ENCODE results near the gene OR13J1.

OR13J1 gene

GRCh38 chr9:35859310-35859989 lies 10.8 kb downstream of the OR13J1 start:
- no peak for DNase-seq (ENCODE audit: low read depth)

- DNase-seq (ENCODE audit: low read depth): no peak
Measured at GRCh38 chr9:35858458-35858857, 11.7 kb downstream of the OR13J1 start.

GRCh38 chr9:35856882-35857281 lies 13.3 kb downstream of the OR13J1 start:
- DNase-seq (ENCODE audit: low read depth): no peak

DNA sequence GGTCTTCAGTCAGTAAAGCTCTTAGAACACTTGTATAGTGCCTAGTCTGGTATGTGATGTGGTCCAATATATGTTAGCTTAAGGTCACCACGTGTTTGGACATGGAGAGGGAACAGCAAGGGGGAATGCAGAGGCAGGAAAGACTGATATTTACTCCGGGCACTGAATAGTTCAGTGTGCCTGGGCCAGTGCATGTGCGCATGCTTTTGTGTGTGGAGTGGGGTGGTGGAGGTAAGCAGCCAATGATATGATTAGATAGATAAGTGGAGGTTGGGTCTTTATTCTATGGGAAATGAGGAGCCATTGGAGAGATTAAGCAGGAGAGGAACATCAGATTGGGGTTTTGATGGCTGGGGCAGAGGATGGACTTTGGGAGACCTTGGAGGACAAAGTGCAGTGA lies 14.0 kb downstream of the OR13J1 start:
- DNase-seq (ENCODE audit: low read depth): no peak

DNA sequence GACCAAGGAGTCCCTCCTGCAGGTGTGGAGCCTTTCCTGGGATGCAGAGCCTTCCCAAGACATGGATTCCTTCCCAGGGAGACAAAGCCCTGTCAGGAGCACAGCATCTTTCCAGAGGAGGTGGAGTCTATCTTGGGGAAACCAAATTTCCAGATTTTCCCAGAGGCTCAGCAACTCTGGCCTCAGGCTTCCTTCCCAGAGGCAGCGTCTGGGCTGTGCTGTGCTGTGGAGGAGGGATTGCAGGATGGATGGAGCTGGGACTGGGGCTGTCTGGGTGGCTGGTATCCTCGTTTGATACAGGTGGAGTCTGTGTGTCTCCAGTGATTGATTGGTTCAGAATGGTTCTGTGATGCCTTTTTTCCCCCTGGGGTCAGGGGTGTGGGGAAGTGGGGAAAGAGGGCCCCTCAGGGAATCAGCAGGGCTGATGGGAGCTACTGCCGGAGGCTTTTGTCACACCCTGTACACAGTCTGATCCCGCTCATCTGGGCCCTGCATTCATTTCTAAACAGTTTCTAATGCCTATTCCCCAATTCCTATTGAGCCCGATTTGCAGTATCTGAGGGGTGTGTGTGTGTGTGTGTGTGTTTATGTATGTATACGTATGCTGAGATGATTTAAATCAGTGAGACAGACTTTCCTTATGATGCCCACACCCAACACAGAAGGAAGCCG lies 16.0 kb downstream of the OR13J1 start:
- no peak for DNase-seq (ENCODE audit: low read depth)

DNA sequence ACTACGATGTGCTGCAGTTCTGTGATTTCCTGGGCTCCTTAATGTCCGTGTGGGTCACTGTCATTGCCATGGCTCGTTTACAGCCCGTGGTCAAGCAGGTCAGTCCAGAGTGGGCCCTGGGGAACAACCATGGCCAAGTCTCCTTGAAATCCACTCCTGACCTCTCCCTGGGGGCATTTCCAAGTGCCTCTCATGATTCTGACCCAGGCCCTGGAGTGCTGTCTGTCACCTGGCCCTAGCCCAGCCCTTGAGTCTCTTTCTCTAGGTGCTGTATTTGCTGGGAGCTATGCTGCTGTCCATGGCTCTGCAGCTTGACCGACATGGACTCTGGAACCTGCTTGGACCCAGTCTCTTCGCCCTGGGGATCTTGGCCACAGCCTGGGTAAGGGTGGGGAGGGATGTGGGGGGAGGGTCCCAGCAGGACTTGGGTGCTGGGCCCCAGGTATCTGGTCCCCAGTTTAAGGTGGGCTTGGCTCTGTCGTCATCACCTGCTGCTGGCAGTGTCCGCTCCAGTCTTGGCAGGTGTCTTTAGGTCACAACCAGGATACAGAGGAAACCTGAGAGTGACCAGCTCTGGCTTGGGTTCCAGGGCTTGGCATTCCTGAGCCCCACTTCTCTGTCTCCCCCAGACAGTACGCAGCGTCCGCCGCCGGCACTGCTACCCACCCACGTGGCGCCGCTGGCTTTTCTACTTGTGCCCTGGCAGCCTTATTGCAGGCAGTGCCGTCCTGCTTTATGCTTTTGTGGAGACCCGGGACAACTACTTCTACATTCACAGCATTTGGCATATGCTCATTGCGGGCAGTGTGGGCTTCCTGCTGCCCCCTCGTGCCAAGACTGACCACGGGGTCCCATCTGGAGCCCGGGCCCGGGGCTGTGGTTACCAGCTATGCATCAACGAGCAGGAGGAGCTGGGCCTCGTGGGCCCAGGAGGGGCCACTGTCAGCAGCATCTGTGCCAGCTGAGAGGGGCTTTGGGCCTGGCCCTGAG lies 17.0 kb downstream of the OR13J1 start:
- DNase-seq (ENCODE audit: low read depth): no peak

DNA sequence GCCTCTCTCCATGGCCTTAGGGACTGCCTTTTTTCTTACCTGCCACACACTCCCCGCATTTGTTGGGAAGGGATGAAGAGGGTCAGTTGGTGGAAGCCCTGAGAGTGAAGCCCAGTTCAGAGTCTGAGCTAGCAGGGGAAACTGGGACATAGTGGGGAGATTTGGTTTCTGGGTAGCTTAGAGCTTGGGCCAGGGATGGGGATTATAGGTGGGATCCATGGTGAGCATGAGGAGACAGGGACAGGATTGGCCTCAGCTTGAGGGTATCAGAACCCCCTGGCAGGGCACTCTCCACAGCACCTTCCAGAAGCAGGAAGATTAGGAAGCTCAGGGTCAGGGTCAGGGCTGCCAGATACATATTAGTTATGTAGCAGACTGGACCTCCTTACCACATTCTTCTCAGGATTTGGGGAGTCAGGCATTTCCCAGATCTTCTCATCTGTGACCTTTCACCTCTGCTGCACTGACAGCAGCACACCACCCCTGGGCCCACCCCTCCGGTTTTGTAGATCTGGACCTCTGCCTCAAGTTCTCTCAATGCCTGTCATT lies 17.9 kb downstream of the OR13J1 start:
- no peak for DNase-seq (ENCODE audit: low read depth)

GRCh38 chr9:35847792-35848572 lies 22.2 kb downstream of the OR13J1 start:
- DNase-seq (ENCODE audit: low read depth): no peak

DNA sequence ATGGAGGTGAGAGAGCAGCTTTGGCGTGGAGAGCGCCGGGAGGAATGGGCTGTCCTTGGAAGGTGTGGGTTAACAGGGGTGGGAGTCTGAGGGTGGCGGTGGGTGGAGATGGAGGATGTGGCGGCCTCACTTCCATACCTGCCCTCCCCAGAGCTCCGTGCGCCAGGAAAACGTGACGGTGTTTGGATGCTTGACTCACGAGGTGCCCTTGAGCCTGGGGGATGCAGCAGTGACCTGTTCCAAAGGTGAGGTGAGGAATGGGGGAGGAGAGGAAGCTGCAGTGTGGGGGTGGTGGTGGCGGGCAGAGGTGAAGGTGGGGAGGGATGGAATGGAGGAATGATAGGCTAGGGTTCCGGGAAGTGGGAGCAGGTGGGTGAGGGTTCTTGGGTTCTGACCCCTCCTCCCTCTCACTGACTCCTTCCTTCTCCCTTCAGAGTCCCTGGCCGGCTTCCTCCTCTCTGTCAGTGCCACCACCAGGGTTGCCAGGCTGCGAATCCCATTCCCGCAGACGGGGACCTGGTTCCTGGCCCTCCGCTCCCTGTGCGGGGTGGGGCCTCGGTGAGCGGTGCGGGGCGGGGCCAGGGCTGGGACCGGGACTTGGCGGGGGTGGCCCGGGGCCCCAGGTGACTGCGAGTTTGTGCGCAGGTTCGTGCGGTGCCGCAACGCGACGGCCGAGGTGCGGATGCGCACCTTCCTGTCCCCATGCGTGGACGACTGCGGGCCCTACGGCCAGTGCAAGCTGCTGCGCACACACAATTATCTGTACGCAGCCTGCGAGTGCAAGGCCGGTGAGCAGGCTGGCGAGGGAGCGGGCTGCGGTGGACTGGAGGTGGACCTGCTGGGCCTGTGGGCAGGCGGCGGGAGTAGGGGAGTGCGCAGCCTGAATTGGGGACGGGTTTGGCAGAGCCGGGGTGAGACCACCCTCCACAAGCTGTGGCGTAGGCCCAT lies 24.1 kb downstream of the OR13J1 start:
- no peak for DNase-seq (ENCODE audit: low read depth)

DNA sequence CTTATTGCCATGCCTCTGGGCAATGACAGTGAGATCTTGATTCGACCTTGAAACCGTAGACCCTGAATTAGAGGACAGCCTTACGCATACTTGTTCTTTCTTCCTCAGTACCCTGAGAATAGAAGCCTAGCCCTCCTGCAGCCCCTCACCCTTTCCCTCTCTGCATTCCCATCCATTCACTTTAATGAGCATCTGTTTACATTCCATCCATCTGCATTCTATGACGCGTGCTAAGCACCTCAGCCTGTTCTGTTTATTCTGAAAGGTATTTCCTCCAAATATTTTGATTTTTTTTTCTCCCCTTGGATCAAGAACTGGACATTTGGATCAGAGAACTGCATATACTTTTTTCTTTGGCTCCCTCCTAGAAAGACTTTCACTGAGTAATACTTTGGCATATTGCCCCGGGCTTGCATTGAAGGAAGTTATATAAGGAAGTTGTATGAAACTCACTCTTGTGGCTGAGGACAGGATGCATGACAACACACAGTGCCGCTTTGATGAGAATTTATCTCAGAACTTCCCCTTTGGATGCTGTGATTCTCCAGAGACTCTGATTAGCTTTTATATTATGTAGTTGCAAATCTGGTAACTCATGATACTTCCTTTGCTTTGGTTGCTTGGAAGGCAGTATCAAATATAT lies 25.5 kb downstream of the OR13J1 start:
- no peak for DNase-seq (ENCODE audit: low read depth)

GRCh38 chr9:35842795-35843194 lies 27.4 kb downstream of the OR13J1 start:
- DNase-seq (ENCODE audit: low read depth): no peak

- DNase-seq (ENCODE audit: low read depth): no peak
Measured at GRCh38 chr9:35842020-35842745, 28.0 kb downstream of the OR13J1 start.

GRCh38 chr9:35841645-35841900 lies 28.6 kb downstream of the OR13J1 start:
- no peak for DNase-seq (ENCODE audit: low read depth)

DNA sequence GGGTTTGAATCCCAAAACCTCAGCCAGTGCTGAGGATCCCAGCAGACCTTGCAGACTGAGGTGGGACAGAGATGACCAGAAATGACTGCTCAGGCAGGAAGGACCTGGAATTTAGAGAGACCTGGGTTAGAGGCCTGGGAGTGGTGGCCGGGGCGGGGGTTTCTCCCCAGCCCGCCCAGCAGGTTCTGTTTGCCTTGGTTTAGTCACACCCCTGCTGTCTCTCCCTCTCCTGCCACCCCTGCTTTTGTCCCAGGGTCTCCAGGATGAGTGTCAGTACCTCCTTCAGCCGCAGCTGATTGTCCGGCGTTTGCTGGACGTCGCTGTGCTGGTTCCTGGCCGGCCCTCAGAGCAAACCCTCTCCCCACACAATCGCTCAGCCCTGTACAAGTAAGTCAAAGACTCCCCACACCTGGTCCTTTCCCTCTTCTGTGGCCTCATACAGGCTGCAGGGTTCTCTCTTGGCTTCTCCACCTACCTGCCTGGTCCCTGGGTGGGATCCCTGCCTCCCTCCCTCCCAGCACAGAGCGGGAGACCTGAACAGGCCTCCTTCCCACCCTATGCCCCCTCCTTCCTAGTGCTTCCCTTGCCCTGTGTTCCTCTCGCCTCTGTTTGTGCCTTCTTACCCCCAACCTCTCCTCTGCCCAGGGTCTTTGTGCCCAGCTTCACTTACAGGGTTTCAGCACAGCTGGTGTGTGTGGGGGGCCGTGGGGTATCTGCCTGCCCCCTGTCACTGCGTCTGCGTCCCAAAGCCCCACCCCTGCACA lies 29.1 kb downstream of the OR13J1 start:
- DNase-seq (ENCODE audit: low read depth): no peak

DNA sequence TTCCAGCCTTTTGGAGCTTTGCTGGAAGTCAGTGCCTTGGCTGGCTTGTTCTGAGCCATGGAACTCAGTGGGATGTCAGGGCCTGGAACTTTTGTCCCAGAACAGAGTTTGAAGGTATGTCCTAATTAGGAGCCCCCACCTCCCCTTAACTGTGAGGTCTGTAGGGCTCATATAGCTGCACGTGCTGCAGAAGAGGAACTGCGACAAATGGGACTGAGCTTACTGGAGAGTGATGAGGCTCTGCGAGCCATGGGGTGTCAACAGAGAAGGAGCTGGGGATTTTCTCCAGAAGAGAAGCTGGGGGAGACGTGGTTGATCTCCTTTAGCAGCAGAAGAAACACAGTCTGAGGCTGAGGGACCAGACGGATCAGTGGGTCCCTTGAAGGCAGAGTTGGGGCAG lies 30.3 kb downstream of the OR13J1 start:
- DNase-seq (ENCODE audit: low read depth): no peak

DNA sequence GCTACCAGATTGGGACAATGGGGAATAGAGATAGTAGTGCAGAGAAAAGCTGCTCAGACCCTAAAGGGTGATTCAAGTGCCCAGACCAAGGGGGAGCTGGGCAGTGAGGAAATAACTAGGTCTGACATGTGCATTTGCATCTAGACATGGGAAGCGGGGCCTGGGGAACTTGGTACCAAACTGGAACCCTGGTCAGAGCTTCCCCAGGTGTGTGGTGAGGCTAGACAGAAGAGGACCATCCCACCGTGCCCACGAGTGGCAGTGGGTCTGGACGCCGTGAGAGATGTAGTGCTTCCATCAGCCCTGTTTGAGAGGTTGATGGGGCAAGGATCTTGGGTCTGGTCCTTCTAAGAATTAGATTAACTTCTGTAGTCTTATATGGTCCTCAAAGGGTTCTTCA lies 33.6 kb downstream of the OR13J1 start:
- no peak for DNase-seq (ENCODE audit: low read depth)

GRCh38 chr9:35835766-35836165 lies 34.4 kb downstream of the OR13J1 start:
- no peak for DNase-seq (ENCODE audit: low read depth)

DNA sequence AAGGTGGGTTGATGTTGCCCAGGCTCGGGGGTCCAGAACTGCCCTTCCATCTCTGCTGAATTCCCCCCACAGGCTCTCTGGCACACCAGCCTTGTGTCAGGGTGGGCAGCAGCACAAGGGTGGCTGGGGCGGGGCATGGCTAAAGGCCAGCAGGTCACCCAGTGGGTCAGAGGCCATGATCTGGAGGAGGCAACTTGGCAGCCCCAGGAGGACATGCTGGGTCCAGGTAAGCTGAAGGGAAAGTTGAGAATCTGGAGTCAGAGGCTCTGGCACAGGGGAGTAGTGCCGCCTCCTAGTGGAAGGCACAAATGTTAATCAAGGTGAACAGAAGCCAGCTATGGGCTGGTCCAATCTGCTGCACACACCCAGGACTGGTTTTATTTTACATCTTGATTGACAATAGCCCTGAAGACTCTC lies 35.0 kb downstream of the OR13J1 start:
- no peak for DNase-seq (ENCODE audit: low read depth)

All from stimulated activated CD8-positive, alpha-beta memory T cell treated with anti-CD3 and anti-CD28 coated beads, Interleukin-12 subunit alpha, Interleukin-12 subunit beta, amount 100 ng/mL, for 1 hour (primary cell).